ENCODE data around the gene RASSF3. TPM values are rescaled to one million over a fixed set of nuclear protein-coding genes. Genes with fewer than 3 reads are reported as not detected.

The RASSF3 gene
- total RNA-seq, 2 experiments from 2014 or later: 118 to 127 TPM

- H3K4me3 ChIP-seq (ENCODE audit: low read length): no peak overlapping the region
- POLR2A ChIA-PET: interaction anchor here (0.7 to 34.4 kb wide), 8 partner anchors 5 to 1485 kb away, joined by 3 to 808 read pairs (median 5); partner anchors contain the start of genes RASSF3 and TMBIM4
- intact Hi-C loops (cut with DNase I, micrococcal nuclease): loop anchor here in 1 of 2 experiments (1.0 to 2.0 kb wide), 3 partner anchors 10 to 15 kb away; no protein-coding TSS in a partner anchor
- H3K27ac Mint-ChIP-seq: peak overlapping the region; percentile 98
- H3K36me3 ChIP-seq (ENCODE audit: insufficient read depth, low read length): peaks cover 34% of the 10 kb centered on the region
- H3K27me3 ChIP-seq (ENCODE audit: control insufficient read depth in 1 of 2, insufficient read depth in 2 of 2, low read length in 2 of 2): no peaks in the 10 kb centered on the region
- DNase-seq (peak in 2 of 14 experiments; percentile 54 to 56), ATAC-seq (ENCODE audit: poor library complexity) (no peak)
- H3K36me3 Mint-ChIP-seq (ENCODE audit: low read depth): peaks cover 64% of the 10 kb centered on the region
- peak overlapping the region; percentile 80 for H3K4me3 Mint-ChIP-seq
- peak overlapping the region; percentile 59 to 82 for H3K27ac ChIP-seq (ENCODE audit: low read depth in 1 of 2, low read length in 2 of 2)
- peaks cover 85% of the 10 kb centered on the region for H3K4me1 Mint-ChIP-seq (ENCODE audit: low read depth)
- no peaks in the 10 kb centered on the region for H3K27me3 Mint-ChIP-seq
- H3K4me1 ChIP-seq (ENCODE audit: insufficient read depth, low read length): peaks cover 97% of the 10 kb centered on the region
- H3K9me3 ChIP-seq (ENCODE audit: control insufficient read depth in 1 of 2, insufficient read depth in 1 of 2, low read length in 2 of 2): no peaks in the 10 kb centered on the region
- CTCF ChIA-PET: interaction anchor here (0.7 to 1.9 kb wide), 6 partner anchors 13 to 135 kb away, joined by 3 to 10 read pairs (median 4); no protein-coding TSS in a partner anchor
- TF ChIP-seq CTCF (IDR thresholded peaks at IDR 0.05): no peak
- H3K9me3 Mint-ChIP-seq: no peaks in the 10 kb centered on the region
Observed at GRCh38 chr12:64683816-64684543, 73.7 kb downstream of the RASSF3 start.

- Mint-ChIP-seq H3K36me3 (ENCODE audit: low read depth) (peaks cover 65% of the 10 kb centered on the region), H3K4me1 (ENCODE audit: low read depth) (peaks cover 80% of the 10 kb centered on the region)
- no peak for TF ChIP-seq CTCF (IDR thresholded peaks at IDR 0.05)
Observed at GRCh38 chr12:64685050-64685449, 74.8 kb downstream of the RASSF3 start.

GRCh38 chr12:64685605-64686004 lies 75.3 kb downstream of the RASSF3 start:
- ATAC-seq (ENCODE audit: poor library complexity): no peak
- Mint-ChIP-seq H3K4me1 (ENCODE audit: low read depth) (peaks cover 76% of the 10 kb centered on the region), H3K36me3 (ENCODE audit: low read depth) (peaks cover 65% of the 10 kb centered on the region), H3K9me3 (no peaks in the 10 kb centered on the region), H3K4me3 (peak overlapping the region; percentile 80), H3K27me3 (no peaks in the 10 kb centered on the region), H3K27ac (peak overlapping the region; percentile 98)
- H3K27me3 ChIP-seq (ENCODE audit: control insufficient read depth in 1 of 2, insufficient read depth in 2 of 2, low read length in 2 of 2): no peaks in the 10 kb centered on the region
- DNase-seq: no peak
- H3K36me3 ChIP-seq (ENCODE audit: insufficient read depth, low read length): peaks cover 44% of the 10 kb centered on the region
- no peak for TF ChIP-seq CTCF (IDR thresholded peaks at IDR 0.05)
- H3K27ac ChIP-seq (ENCODE audit: low read depth in 1 of 2, low read length in 2 of 2): peak overlapping the region; percentile 59 to 82
- peaks cover 97% of the 10 kb centered on the region for H3K4me1 ChIP-seq (ENCODE audit: insufficient read depth, low read length)
- ChIA-PET CTCF (interaction anchor here (1.8 to 1.9 kb wide), 2 partner anchors 12 to 136 kb away, joined by 3 to 10 read pairs; no protein-coding TSS in a partner anchor), POLR2A (interaction anchor here (1.1 to 34.4 kb wide), 4 partner anchors 3 to 75 kb away, joined by 3 to 808 read pairs (median 472); partner anchors contain the start of gene RASSF3)
- intact Hi-C loops (cut with DNase I, micrococcal nuclease): loop anchor here in 1 of 2 experiments (2.0 kb wide), 1 partner anchor 13 kb away; no protein-coding TSS in a partner anchor
- no peaks in the 10 kb centered on the region for H3K9me3 ChIP-seq (ENCODE audit: control insufficient read depth in 1 of 2, insufficient read depth in 1 of 2, low read length in 2 of 2)
- no peak overlapping the region for H3K4me3 ChIP-seq (ENCODE audit: low read length)

More at GRCh38 chr12:64685050-64685449, 74.8 kb downstream of the RASSF3 start:
- Histone ChIP-seq H3K27me3 (ENCODE audit: control insufficient read depth in 1 of 2, insufficient read depth in 2 of 2, low read length in 2 of 2) (no peaks in the 10 kb centered on the region), H3K9me3 (ENCODE audit: control insufficient read depth in 1 of 2, insufficient read depth in 1 of 2, low read length in 2 of 2) (no peaks in the 10 kb centered on the region), H3K4me3 (ENCODE audit: low read length) (peak overlapping the region; percentile 1), H3K27ac (ENCODE audit: low read depth in 1 of 2, low read length in 2 of 2) (peak overlapping the region; percentile 59 to 82), H3K36me3 (ENCODE audit: insufficient read depth, low read length) (peaks cover 40% of the 10 kb centered on the region), H3K4me1 (ENCODE audit: insufficient read depth, low read length) (peaks cover 97% of the 10 kb centered on the region)
- peak in 6 of 14 experiments; percentile 20 to 63 (median 47) for DNase-seq
- ATAC-seq (ENCODE audit: poor library complexity): peak; percentile 27
- POLR2A ChIA-PET: interaction anchor here (1.1 to 34.4 kb wide), 6 partner anchors 4 to 136 kb away, joined by 3 to 808 read pairs (median 71); partner anchors contain the start of gene RASSF3
- Mint-ChIP-seq H3K4me3 (peak overlapping the region; percentile 80), H3K27ac (peak overlapping the region; percentile 98), H3K27me3 (no peaks in the 10 kb centered on the region), H3K9me3 (no peaks in the 10 kb centered on the region)
- CTCF ChIA-PET: interaction anchor here (1.4 to 1.9 kb wide), 3 partner anchors 12 to 136 kb away, joined by 3 to 10 read pairs (median 4); no protein-coding TSS in a partner anchor
- intact Hi-C loops (cut with DNase I, micrococcal nuclease): loop anchor here in 1 of 2 experiments (2.0 kb wide), 1 partner anchor 14 kb away; no protein-coding TSS in a partner anchor
